Ovary (tissue), 3 donors: Measurements from ENCODE around the gene CCDC198.

Experiments
- CTCF ChIP-seq, 3 donors: fragments of 450-650 bp in 2 of 3; fragments of 200-600 bp in 1 of 3; IDR thresholded peaks; one replicate each; pipeline versions ENCODE4 v1.5.1 to v1.8.0; 2016 to 2022; ENCODE audit warnings: antibody characterized with exemption in 3 of 3, mild to moderate bottlenecking in 1 of 3
- EP300 ChIP-seq: sonication (generic); formaldehyde crosslinking; IDR thresholded peaks from one replicate; pipeline ENCODE4 v1.6.1; 2017; ENCODE audit warnings: antibody characterized with exemption
- donor health status: DM: no; HTN: no; CAD: no.

- no peak for TF ChIP-seq CTCF (IDR thresholded peaks at IDR 0.05)
- TF ChIP-seq EP300, result no peak
These were observed 11.5 kb downstream of the CCDC198 start for GRCh38 chr14:57482120-57482519.
